Esophagus muscularis mucosa (tissue), 3 donors: Measurements from ENCODE around the gene HTT.

Experiments used
- POLR2A ChIP-seq: fragments of 450-650 bp; IDR thresholded peaks from one replicate; pipeline ENCODE4 v1.6.1; 2017; ENCODE audit warnings: antibody characterized with exemption, moderate library complexity, mild to moderate bottlenecking, low read depth
- POLR2AphosphoS5 ChIP-seq, 2 donors: sonication (generic); formaldehyde crosslinking; IDR thresholded peaks; one replicate each; pipeline ENCODE4 v1.6.1; 2017; ENCODE audit warnings: antibody characterized with exemption in 2 of 2
- TF ChIP-seq, protein P1 (sequence below), 3 experiments: fragments of 200-600 bp in 2 of 3; fragments of 450-650 bp in 1 of 3; sonication (generic) in 2 of 3; IDR thresholded peaks; one replicate each; pipeline ENCODE4 v1.5.1; 2017 to 2019; ENCODE audit warnings: antibody characterized with exemption in 3 of 3, mild to moderate bottlenecking in 2 of 3, moderate library complexity in 1 of 3

DNA sequence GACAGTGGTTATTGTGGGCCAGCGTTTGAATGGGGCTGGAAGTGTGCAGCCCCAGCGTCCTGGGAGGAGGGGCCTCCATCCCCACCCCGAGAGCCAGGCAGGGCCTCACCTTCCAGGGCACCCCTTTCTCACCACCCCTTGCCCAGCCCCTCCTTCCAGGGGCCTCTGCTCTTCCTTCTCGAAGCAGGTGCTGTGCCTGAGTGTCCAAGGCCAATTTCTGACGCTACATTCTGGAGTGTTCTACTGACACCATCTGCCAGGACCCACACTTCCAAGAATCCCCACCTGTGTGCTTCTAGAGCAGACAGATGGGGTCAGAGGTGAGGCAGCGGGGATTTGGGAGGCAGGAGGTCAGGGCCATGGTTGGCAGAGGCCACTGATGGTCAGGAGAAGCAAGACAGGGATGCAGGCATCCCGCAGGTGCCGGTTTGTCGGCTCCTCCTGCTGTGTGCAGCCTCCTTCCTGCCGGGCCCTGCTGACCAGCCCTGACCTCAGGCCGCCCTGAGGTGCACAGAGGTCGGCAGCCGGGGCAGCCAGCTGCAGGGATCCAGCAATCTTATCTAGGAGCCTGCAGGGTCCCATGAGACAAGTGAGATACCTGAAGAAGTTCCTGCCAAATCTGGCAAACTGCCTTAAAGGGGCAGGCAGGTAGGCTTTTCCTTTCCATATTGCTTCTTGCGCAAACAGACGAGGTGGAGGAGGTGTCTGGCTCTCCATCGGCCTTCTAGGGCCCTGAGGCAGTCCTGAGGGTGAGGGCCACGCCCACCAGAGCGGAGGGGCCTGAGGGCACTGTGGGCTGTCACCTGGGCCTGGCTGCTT is 193.3 kb downstream of the HTT start:
- TF ChIP-seq POLR2A (no peak), POLR2AphosphoS5 (IDR thresholded peaks at IDR 0.05) (no peak)
- TF ChIP-seq, protein P1, sequence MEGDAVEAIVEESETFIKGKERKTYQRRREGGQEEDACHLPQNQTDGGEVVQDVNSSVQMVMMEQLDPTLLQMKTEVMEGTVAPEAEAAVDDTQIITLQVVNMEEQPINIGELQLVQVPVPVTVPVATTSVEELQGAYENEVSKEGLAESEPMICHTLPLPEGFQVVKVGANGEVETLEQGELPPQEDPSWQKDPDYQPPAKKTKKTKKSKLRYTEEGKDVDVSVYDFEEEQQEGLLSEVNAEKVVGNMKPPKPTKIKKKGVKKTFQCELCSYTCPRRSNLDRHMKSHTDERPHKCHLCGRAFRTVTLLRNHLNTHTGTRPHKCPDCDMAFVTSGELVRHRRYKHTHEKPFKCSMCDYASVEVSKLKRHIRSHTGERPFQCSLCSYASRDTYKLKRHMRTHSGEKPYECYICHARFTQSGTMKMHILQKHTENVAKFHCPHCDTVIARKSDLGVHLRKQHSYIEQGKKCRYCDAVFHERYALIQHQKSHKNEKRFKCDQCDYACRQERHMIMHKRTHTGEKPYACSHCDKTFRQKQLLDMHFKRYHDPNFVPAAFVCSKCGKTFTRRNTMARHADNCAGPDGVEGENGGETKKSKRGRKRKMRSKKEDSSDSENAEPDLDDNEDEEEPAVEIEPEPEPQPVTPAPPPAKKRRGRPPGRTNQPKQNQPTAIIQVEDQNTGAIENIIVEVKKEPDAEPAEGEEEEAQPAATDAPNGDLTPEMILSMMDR (IDR thresholded peaks at IDR 0.05): no peak
